ENCODE results near the gene RFX2.

The RFX2 gene

GRCh38 chr19:6101991-6102390 lies 8.3 kb downstream of the RFX2 start:
- no peak overlapping the region for H3K27ac ChIP-seq (ENCODE audit: low read depth, low read length)
- no peak for TF ChIP-seq CTCF (IDR thresholded peaks at IDR 0.05; ENCODE audit: insufficient read depth, low read length, poor library complexity, severe bottlenecking)
- no peak for TF ChIP-seq EZH2phosphoT487 (conservative IDR thresholded peaks at IDR 0.05; ENCODE audit: low read length)

GRCh38 chr19:6101291-6101825 lies 8.9 kb downstream of the RFX2 start:
- Histone ChIP-seq H4K20me1 (ENCODE audit: low read depth, low read length) (0 out of 2 replicates have a peak, but pooled peaks cover 2% of the 10 kb centered on the region), H3K9me3 (ENCODE audit: insufficient read depth, low read length) (no peaks in the 10 kb centered on the region), H3K4me3 (ENCODE audit: insufficient read depth, low read length, poor library complexity, severe bottlenecking) (no peak overlapping the region), H3K9ac (ENCODE audit: low read length) (no peak overlapping the region), H3K27ac (ENCODE audit: low read depth, low read length) (no peak overlapping the region), H3K79me2 (ENCODE audit: insufficient read depth, low read length) (no peaks in the 10 kb centered on the region), H3K36me3 (ENCODE audit: low read length) (no peaks in the 10 kb centered on the region), H2AFZ (ENCODE audit: low read depth, low read length, severe bottlenecking) (no peak overlapping the region), H3K9me2 (replicated peaks; ENCODE audit: insufficient read depth, low read length) (no peaks in the 10 kb centered on the region), H3K27me3 (ENCODE audit: low read length) (no peaks in the 10 kb centered on the region), H3K4me2 (ENCODE audit: low read depth, low read length, poor library complexity, severe bottlenecking) (no peak overlapping the region), H3F3A (ENCODE audit: insufficient read depth) (no peaks in the 10 kb centered on the region)
- TF ChIP-seq EZH2phosphoT487 (conservative IDR thresholded peaks at IDR 0.05; ENCODE audit: low read length) = no peak
- TF ChIP-seq CTCF (IDR thresholded peaks at IDR 0.05; ENCODE audit: insufficient read depth, low read length, poor library complexity, severe bottlenecking) = no peak

More at GRCh38 chr19:6101991-6102390, 8.3 kb downstream of the RFX2 start:
- H2AFZ ChIP-seq (ENCODE audit: low read depth, low read length, severe bottlenecking) = no peak overlapping the region
- no peaks in the 10 kb centered on the region for H3F3A ChIP-seq (ENCODE audit: insufficient read depth)
- no peaks in the 10 kb centered on the region for H3K79me2 ChIP-seq (ENCODE audit: insufficient read depth, low read length)
- H3K9me3 ChIP-seq (ENCODE audit: insufficient read depth, low read length) = no peaks in the 10 kb centered on the region
- no peaks in the 10 kb centered on the region for H3K36me3 ChIP-seq (ENCODE audit: low read length)
- 0 out of 2 replicates have a peak, but pooled peaks cover 2% of the 10 kb centered on the region for H4K20me1 ChIP-seq (ENCODE audit: low read depth, low read length)
- no peak overlapping the region for H3K9ac ChIP-seq (ENCODE audit: low read length)
- H3K4me2 ChIP-seq (ENCODE audit: low read depth, low read length, poor library complexity, severe bottlenecking) = no peak overlapping the region
- H3K4me3 ChIP-seq (ENCODE audit: insufficient read depth, low read length, poor library complexity, severe bottlenecking) = no peak overlapping the region
- H3K27me3 ChIP-seq (ENCODE audit: low read length) = no peaks in the 10 kb centered on the region
- no peaks in the 10 kb centered on the region for H3K9me2 ChIP-seq (replicated peaks; ENCODE audit: insufficient read depth, low read length)

GRCh38 chr19:6100284-6100915 lies 9.9 kb downstream of the RFX2 start:
- Histone ChIP-seq H4K20me1 (ENCODE audit: low read depth, low read length) (0 out of 2 replicates have a peak, but pooled peaks cover 2% of the 10 kb centered on the region), H3K4me2 (ENCODE audit: low read depth, low read length, poor library complexity, severe bottlenecking) (no peak overlapping the region), H2AFZ (ENCODE audit: low read depth, low read length, severe bottlenecking) (no peak overlapping the region), H3K27me3 (ENCODE audit: low read length) (no peaks in the 10 kb centered on the region), H3K9me3 (ENCODE audit: insufficient read depth, low read length) (no peaks in the 10 kb centered on the region), H3K36me3 (ENCODE audit: low read length) (no peaks in the 10 kb centered on the region), H3K9me2 (replicated peaks; ENCODE audit: insufficient read depth, low read length) (no peaks in the 10 kb centered on the region), H3K9ac (ENCODE audit: low read length) (no peak overlapping the region), H3K79me2 (ENCODE audit: insufficient read depth, low read length) (no peaks in the 10 kb centered on the region), H3K4me3 (ENCODE audit: insufficient read depth, low read length, poor library complexity, severe bottlenecking) (no peak overlapping the region), H3F3A (ENCODE audit: insufficient read depth) (no peaks in the 10 kb centered on the region), H3K27ac (ENCODE audit: low read depth, low read length) (no peak overlapping the region)
- no peak for TF ChIP-seq CTCF (IDR thresholded peaks at IDR 0.05; ENCODE audit: insufficient read depth, low read length, poor library complexity, severe bottlenecking)
